ENCODE measurements around the gene RALGPS1.

The RALGPS1 gene

GRCh38 chr9:127075624-127076372 lies 161.2 kb downstream of the RALGPS1 start:
- DNase-seq (ENCODE audit: low read depth in 3 of 3, low spot score in 1 of 3), result no peak

- DNase-seq (ENCODE audit: low read depth in 3 of 3, low spot score in 1 of 3), result no peak
Measured at GRCh38 chr9:127076860-127077643, 162.5 kb downstream of the RALGPS1 start.

GRCh38 chr9:127077644-127077946 lies 163.0 kb downstream of the RALGPS1 start:
- no peak for DNase-seq (ENCODE audit: low read depth in 3 of 3, low spot score in 1 of 3)

- DNase-seq (ENCODE audit: low read depth in 3 of 3, low spot score in 1 of 3), result no peak
Measured at GRCh38 chr9:127078336-127078735, 163.8 kb downstream of the RALGPS1 start.

- DNase-seq (ENCODE audit: low read depth in 3 of 3, low spot score in 1 of 3), result no peak
Measured at GRCh38 chr9:127078988-127079387, 164.4 kb downstream of the RALGPS1 start.

- no peak for DNase-seq (ENCODE audit: low read depth in 3 of 3, low spot score in 1 of 3)
Measured at GRCh38 chr9:127079446-127080140, 165.0 kb downstream of the RALGPS1 start.

GRCh38 chr9:127081250-127082185 lies 166.9 kb downstream of the RALGPS1 start:
- DNase-seq (ENCODE audit: low read depth in 3 of 3, low spot score in 1 of 3), result no peak

- DNase-seq (ENCODE audit: low read depth in 3 of 3, low spot score in 1 of 3), result no peak
Measured at GRCh38 chr9:127083138-127083980, 168.8 kb downstream of the RALGPS1 start.

GRCh38 chr9:127084076-127085039 lies 169.8 kb downstream of the RALGPS1 start:
- no peak for DNase-seq (ENCODE audit: low read depth in 3 of 3, low spot score in 1 of 3)

GRCh38 chr9:127085186-127085585 lies 170.6 kb downstream of the RALGPS1 start:
- DNase-seq (ENCODE audit: low read depth in 3 of 3, low spot score in 1 of 3), result no peak

- DNase-seq (ENCODE audit: low read depth in 3 of 3, low spot score in 1 of 3), result no peak
Measured at GRCh38 chr9:127086771-127087170, 172.2 kb downstream of the RALGPS1 start.

GRCh38 chr9:127087411-127087810 lies 172.8 kb downstream of the RALGPS1 start:
- no peak for DNase-seq (ENCODE audit: low read depth in 3 of 3, low spot score in 1 of 3)

- no peak for DNase-seq (ENCODE audit: low read depth in 3 of 3, low spot score in 1 of 3)
Measured at GRCh38 chr9:127087836-127088235, 173.3 kb downstream of the RALGPS1 start.

GRCh38 chr9:127088724-127089615 lies 174.4 kb downstream of the RALGPS1 start:
- no peak for DNase-seq (ENCODE audit: low read depth in 3 of 3, low spot score in 1 of 3)

GRCh38 chr9:127089631-127090081 lies 175.1 kb downstream of the RALGPS1 start:
- DNase-seq (ENCODE audit: low read depth in 3 of 3, low spot score in 1 of 3), result no peak

- no peak for DNase-seq (ENCODE audit: low read depth in 3 of 3, low spot score in 1 of 3)
Measured at GRCh38 chr9:127090341-127090985, 175.9 kb downstream of the RALGPS1 start.

GRCh38 chr9:127091526-127091925 lies 176.9 kb downstream of the RALGPS1 start:
- no peak for DNase-seq (ENCODE audit: low read depth in 3 of 3, low spot score in 1 of 3)
